ENCODE measurements around the gene H2BK1.

Gene H2BK1

GRCh38 chr7:151201751-151202150, 8.5 kb downstream of the H2BK1 start:
- DNase-seq (ENCODE audit: low read depth): no peak

GRCh38 chr7:151201344-151201743, 8.9 kb downstream of the H2BK1 start:
- DNase-seq (ENCODE audit: low read depth): no peak

GRCh38 chr7:151198945-151199848, 11.1 kb downstream of the H2BK1 start:
- DNase-seq (ENCODE audit: low read depth): no peak

- DNase-seq (ENCODE audit: low read depth): no peak
These were observed 12.4 kb downstream of the H2BK1 start for GRCh38 chr7:151197932-151198331.

GRCh38 chr7:151195616-151196450, 14.5 kb downstream of the H2BK1 start:
- DNase-seq (ENCODE audit: low read depth): no peak

- no peak for DNase-seq (ENCODE audit: low read depth)
These were observed 16.1 kb downstream of the H2BK1 start for GRCh38 chr7:151194188-151194587.

GRCh38 chr7:151193203-151193978, 16.9 kb downstream of the H2BK1 start:
- DNase-seq (ENCODE audit: low read depth): no peak

GRCh38 chr7:151192002-151192539, 18.2 kb downstream of the H2BK1 start:
- DNase-seq (ENCODE audit: low read depth): no peak

GRCh38 chr7:151191544-151191943, 18.7 kb downstream of the H2BK1 start:
- no peak for DNase-seq (ENCODE audit: low read depth)

GRCh38 chr7:151189038-151189437, 21.2 kb downstream of the H2BK1 start:
- DNase-seq (ENCODE audit: low read depth): no peak

GRCh38 chr7:151188252-151188542, 22.1 kb downstream of the H2BK1 start:
- DNase-seq (ENCODE audit: low read depth): no peak

- DNase-seq (ENCODE audit: low read depth): no peak
These were observed 22.7 kb downstream of the H2BK1 start for GRCh38 chr7:151187409-151188251.

GRCh38 chr7:151186640-151187408, 23.5 kb downstream of the H2BK1 start, which contains the start of gene ASB10:
Gene ASB10, minus strand, starts transcription at chr7:151187250. Its CDS starts 120 bp downstream, at chr7:151187130.
- DNase-seq (ENCODE audit: low read depth): no peak

GRCh38 chr7:151185762-151186639, 24.3 kb downstream of the H2BK1 start:
- no peak for DNase-seq (ENCODE audit: low read depth)

- no peak for DNase-seq (ENCODE audit: low read depth)
These were observed 29.3 kb downstream of the H2BK1 start for GRCh38 chr7:151181011-151181431.

GRCh38 chr7:151179946-151180345, 30.3 kb downstream of the H2BK1 start:
- DNase-seq (ENCODE audit: low read depth): no peak

GRCh38 chr7:151179287-151179860, 30.9 kb downstream of the H2BK1 start:
- DNase-seq (ENCODE audit: low read depth): no peak

- DNase-seq (ENCODE audit: low read depth): no peak
These were observed 31.5 kb downstream of the H2BK1 start for GRCh38 chr7:151178831-151179230.

- DNase-seq (ENCODE audit: low read depth): no peak
These were observed 32.1 kb downstream of the H2BK1 start for GRCh38 chr7:151178236-151178635.
